DND-41 (cell line): ENCODE measurements around the gene KLF13.

ENCODE experiments used
- ATAC-seq: fragments of 200-7000 bp; cut with Tn5 transposase; 3 replicates; pipeline ENCODE4 v1.9.1; 2021; ENCODE audit warnings: low read depth; ENCODE audit not compliant: insufficient read depth
- DNase-seq: peaks from one replicate; pipeline ENCODE4 v3.0.0-alpha.2; 2020
- H2AFZ ChIP-seq: 2 replicates; pipeline ENCODE4 v1.6.0; 2012; ENCODE audit warnings: low read depth, low read length
- H3K27ac ChIP-seq: 2 replicates; pipeline ENCODE4 v1.5.1; 2012; ENCODE audit warnings: low read length, inconsistent platforms
- H3K27me3 ChIP-seq: fragments of 200-600 bp; sonication (generic); 2 replicates; pipeline ENCODE4 v1.6.0; 2012; ENCODE audit warnings: low read length, mild to moderate bottlenecking, inconsistent platforms; ENCODE audit not compliant: insufficient read depth, poor library complexity
- H3K36me3 ChIP-seq: 2 replicates; pipeline ENCODE4 v1.5.1; 2012; ENCODE audit warnings: low read length, inconsistent platforms; ENCODE audit not compliant: insufficient read depth
- H3K4me1 ChIP-seq: 2 replicates; pipeline ENCODE4 v1.5.1; 2012; ENCODE audit warnings: mild to moderate bottlenecking, low read length; ENCODE audit not compliant: insufficient read depth
- H3K4me2 ChIP-seq: 2 replicates; pipeline ENCODE4 v1.6.0; 2012; ENCODE audit warnings: mild to moderate bottlenecking, moderate library complexity, low read length, inconsistent platforms; ENCODE audit not compliant: insufficient read depth
- H3K4me3 ChIP-seq, 2 experiments: fragments of 200-600 bp in 1 of 2; shearing (Covaris generic) in 1 of 2; 2 replicates each; pipeline ENCODE4 v1.5.1; 2012 to 2016; ENCODE audit warnings: inconsistent platforms in 2 of 2, low read length in 2 of 2, mild to moderate bottlenecking in 2 of 2, low read depth in 1 of 2, moderate library complexity in 1 of 2
- H3K79me2 ChIP-seq: 2 replicates; pipeline ENCODE4 v1.6.0; 2012; ENCODE audit warnings: low read length, inconsistent platforms; ENCODE audit not compliant: insufficient read depth
- H3K9ac ChIP-seq: 2 replicates; pipeline ENCODE4 v1.6.0; 2012; ENCODE audit warnings: low read depth, mild to moderate bottlenecking, inconsistent platforms, low read length, moderate library complexity
- H3K9me3 ChIP-seq: 2 replicates; pipeline ENCODE4 v1.5.1; 2012; ENCODE audit warnings: low read length, moderate library complexity, mild to moderate bottlenecking, inconsistent platforms; ENCODE audit not compliant: insufficient read depth, severe bottlenecking
- H4K20me1 ChIP-seq: 2 replicates; pipeline ENCODE4 v1.6.0; 2012; ENCODE audit warnings: low read length; ENCODE audit not compliant: insufficient read depth
- EZH2 ChIP-seq: IDR thresholded peaks from 3 replicates; pipeline ENCODE4 v1.6.1; 2012; ENCODE audit warnings: borderline replicate concordance, low read depth, mild to moderate bottlenecking, moderate library complexity, low read length, inconsistent platforms; ENCODE audit not compliant: severe bottlenecking
- TF ChIP-seq, protein P1 (sequence below): IDR thresholded peaks from 2 replicates; pipeline ENCODE4 v1.5.1; 2012; ENCODE audit warnings: borderline replicate concordance, low read length, moderate library complexity, mild to moderate bottlenecking; ENCODE audit not compliant: poor library complexity, severe bottlenecking; ENCODE audit errors: extremely low read depth

KLF13 gene

DNA sequence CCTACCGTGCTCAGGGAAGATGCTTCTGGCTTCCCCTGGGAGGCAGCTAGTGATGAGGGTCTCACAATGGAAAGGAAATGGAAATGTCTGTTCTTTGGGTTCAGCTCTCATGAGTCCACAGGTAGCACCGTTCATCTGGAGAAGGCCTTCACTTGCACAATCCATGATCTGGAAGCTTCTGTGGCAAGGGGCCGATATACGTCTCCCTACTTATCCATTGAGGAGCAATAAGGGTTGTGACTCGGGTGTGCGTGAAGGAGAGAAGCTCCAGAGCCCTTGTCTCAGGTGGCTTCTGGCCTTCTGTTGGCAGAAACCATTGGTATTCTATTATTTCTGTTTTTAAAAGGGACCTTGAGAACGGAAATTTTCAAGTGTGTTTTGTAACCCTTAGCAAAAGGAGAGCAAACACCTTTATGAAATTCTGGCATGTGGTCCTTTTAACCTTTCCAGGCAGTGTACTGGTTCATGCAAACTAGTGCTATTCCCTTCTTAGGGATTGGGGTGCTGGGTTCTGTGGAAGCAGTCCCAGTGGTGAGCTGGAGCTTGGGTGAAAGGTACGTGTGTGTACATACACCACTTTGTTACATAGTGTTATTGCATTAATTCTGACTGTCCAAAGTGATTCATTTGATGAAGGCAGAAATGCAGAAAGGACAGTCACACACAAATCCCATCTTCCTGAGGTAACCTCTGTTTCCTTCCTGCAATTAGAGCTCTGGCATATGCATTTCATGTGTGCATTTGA is 32.5 kb downstream of the KLF13 start:
- Histone ChIP-seq H3K36me3 (peaks cover 40% of the 10 kb centered on the region), H3K9ac (peak overlapping the region; percentile 62), H3K27ac (peak overlapping the region; percentile 100), H4K20me1 (peaks cover 51% of the 10 kb centered on the region), H3K9me3 (no peaks in the 10 kb centered on the region), H2AFZ (no peak overlapping the region), H3K4me2 (peak overlapping the region; percentile 69), H3K79me2 (peaks cover 94% of the 10 kb centered on the region), H3K4me1 (peaks cover 86% of the 10 kb centered on the region), H3K4me3 (no peak overlapping the region; a peak in 1 of 4 replicates), H3K27me3 (no peaks in the 10 kb centered on the region)
- DNase-seq, result no peak
- no peak for ATAC-seq
- TF ChIP-seq, protein P1, sequence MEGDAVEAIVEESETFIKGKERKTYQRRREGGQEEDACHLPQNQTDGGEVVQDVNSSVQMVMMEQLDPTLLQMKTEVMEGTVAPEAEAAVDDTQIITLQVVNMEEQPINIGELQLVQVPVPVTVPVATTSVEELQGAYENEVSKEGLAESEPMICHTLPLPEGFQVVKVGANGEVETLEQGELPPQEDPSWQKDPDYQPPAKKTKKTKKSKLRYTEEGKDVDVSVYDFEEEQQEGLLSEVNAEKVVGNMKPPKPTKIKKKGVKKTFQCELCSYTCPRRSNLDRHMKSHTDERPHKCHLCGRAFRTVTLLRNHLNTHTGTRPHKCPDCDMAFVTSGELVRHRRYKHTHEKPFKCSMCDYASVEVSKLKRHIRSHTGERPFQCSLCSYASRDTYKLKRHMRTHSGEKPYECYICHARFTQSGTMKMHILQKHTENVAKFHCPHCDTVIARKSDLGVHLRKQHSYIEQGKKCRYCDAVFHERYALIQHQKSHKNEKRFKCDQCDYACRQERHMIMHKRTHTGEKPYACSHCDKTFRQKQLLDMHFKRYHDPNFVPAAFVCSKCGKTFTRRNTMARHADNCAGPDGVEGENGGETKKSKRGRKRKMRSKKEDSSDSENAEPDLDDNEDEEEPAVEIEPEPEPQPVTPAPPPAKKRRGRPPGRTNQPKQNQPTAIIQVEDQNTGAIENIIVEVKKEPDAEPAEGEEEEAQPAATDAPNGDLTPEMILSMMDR, result no peak
- TF ChIP-seq EZH2, result no peak

DNA sequence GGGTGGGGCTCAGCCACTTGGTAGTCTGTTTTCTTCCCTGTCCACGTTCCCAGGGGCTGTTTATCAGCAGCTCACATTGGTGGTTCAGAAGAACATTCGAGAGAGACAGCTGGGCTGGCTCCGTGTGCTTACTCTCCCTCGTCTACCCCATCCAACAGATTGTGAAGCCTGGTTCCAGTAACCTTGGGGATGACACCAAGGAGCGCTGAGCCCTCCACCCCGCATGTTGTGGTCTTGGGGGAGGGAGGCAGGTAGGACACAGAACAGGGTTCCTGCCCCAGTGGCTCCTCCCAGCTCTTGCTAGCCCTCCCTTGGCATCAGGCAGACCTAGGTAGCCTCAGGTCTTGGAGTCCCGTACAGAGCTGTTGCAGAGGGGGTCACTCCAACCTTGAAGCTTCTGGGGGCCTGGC is 33.1 kb downstream of the KLF13 start:
- peaks cover 53% of the 10 kb centered on the region for H4K20me1 ChIP-seq
- H3K4me2 ChIP-seq, result peak overlapping the region; percentile 69
- no peaks in the 10 kb centered on the region for H3K9me3 ChIP-seq
- ATAC-seq (no peak), DNase-seq (peak; percentile 23)
- H3K27me3 ChIP-seq, result no peaks in the 10 kb centered on the region
- TF ChIP-seq EZH2, result no peak
- TF ChIP-seq, protein P1, result no peak
- H3K36me3 ChIP-seq, result peaks cover 40% of the 10 kb centered on the region
- H3K4me1 ChIP-seq, result peaks cover 88% of the 10 kb centered on the region
- peak overlapping the region in 1 of 2 experiments; percentile 50; a peak in 1 of 4 replicates for H3K4me3 ChIP-seq
- H3K9ac ChIP-seq, result peak overlapping the region; percentile 62
- no peak overlapping the region for H2AFZ ChIP-seq
- peak overlapping the region; percentile 100 for H3K27ac ChIP-seq
- peaks cover 94% of the 10 kb centered on the region for H3K79me2 ChIP-seq

DNA sequence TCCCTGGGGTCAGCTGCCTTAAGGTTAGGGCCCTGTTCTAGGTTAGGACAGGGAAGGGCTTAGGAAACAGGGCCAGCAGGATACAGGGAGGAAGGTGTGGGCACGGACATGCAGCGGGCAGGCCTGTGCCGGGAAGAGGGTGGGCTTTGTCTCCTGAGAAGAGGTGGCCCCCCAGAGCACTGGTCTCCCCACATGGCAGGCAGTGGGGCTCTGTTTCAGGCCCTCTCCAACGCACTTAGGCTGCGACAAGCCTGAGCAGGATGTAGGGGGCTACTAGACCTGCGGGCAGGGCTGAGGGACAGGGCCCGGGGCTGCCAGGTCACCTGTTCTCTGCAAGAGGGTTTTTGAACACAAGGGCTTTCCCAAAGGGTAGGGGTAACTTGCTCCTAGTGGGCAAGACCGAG is 33.5 kb downstream of the KLF13 start:
- peaks cover 35% of the 10 kb centered on the region for H3K36me3 ChIP-seq
- H3K27ac ChIP-seq, result peak overlapping the region; percentile 100
- no peaks in the 10 kb centered on the region for H3K27me3 ChIP-seq
- peak overlapping the region; percentile 69 for H3K4me2 ChIP-seq
- H2AFZ ChIP-seq, result no peak overlapping the region
- H4K20me1 ChIP-seq, result peaks cover 53% of the 10 kb centered on the region
- DNase-seq, result no peak
- H3K4me3 ChIP-seq, result peak overlapping the region in 1 of 2 experiments; percentile 50; a peak in 1 of 4 replicates
- H3K9me3 ChIP-seq, result no peaks in the 10 kb centered on the region
- peaks cover 94% of the 10 kb centered on the region for H3K79me2 ChIP-seq
- H3K9ac ChIP-seq, result peak overlapping the region; percentile 62
- TF ChIP-seq, protein P1, result no peak
- TF ChIP-seq EZH2, result no peak
- ATAC-seq, result no peak
- peaks cover 83% of the 10 kb centered on the region for H3K4me1 ChIP-seq
